ENCODE data around the gene COL9A1. TPM values are rescaled to one million over a fixed set of nuclear protein-coding genes. Genes with fewer than 3 reads are reported as not detected.
A peak's percentile ranks its signal among the peaks of the same experiment; 100 is the strongest.

The COL9A1 gene
- total RNA-seq, 1 experiment from 2014 or later = not detected

- CTCF ChIA-PET = interaction anchor here (0.7 kb wide), 1 partner anchor 38 kb away, joined by 3 read pairs; no protein-coding TSS in a partner anchor
- no peak for TF ChIP-seq CTCF (IDR thresholded peaks at IDR 0.05; ENCODE audit: insufficient read depth in 1 of 2, low read depth in 1 of 2, low read length in 1 of 2, severe bottlenecking in 1 of 2, unreplicated experiment in 1 of 2)
- Mint-ChIP-seq H3K27ac (ENCODE audit: unreplicated experiment) (no peak overlapping the region), H3K4me1 (ENCODE audit: low read depth, unreplicated experiment) (peaks cover 7% of the 10 kb centered on the region), H3K27me3 (ENCODE audit: insufficient read depth, unreplicated experiment) (peaks cover 8% of the 10 kb centered on the region), H3K36me3 (ENCODE audit: insufficient read depth, unreplicated experiment) (no peaks in the 10 kb centered on the region), H3K9me3 (ENCODE audit: unreplicated experiment) (no peaks in the 10 kb centered on the region), H3K4me3 (ENCODE audit: unreplicated experiment) (peak overlapping the region; percentile 36)
- POLR2A ChIA-PET = no interaction called here
- Histone ChIP-seq H3K36me3 (ENCODE audit: control insufficient read depth, insufficient read depth, low read length) (no peaks in the 10 kb centered on the region), H3K9me3 (no peaks in the 10 kb centered on the region; the same call in 1 of the 2 replicates), H3K4me1 (no peaks in the 10 kb centered on the region), H3K27me3 (replicated peaks; ENCODE audit: control insufficient read depth, insufficient read depth, low read length) (no peaks in the 10 kb centered on the region), H3K4me3 (ENCODE audit: low read depth, low read length) (no peak overlapping the region)
- BruUV-seq (replicated peaks) = no TSS peak
- DNase-seq = no peak
- intact Hi-C loops (cut with micrococcal nuclease; ENCODE audit: unreplicated experiment) = no loop called here
These were observed 60.9 kb downstream of the COL9A1 start for GRCh38 chr6:70241991-70242420.

GRCh38 chr6:70241031-70241430 lies 61.9 kb downstream of the COL9A1 start:
- no peaks in the 10 kb centered on the region for H3K36me3 Mint-ChIP-seq (ENCODE audit: insufficient read depth, unreplicated experiment)
- H3K4me1 Mint-ChIP-seq (ENCODE audit: low read depth, unreplicated experiment) = peaks cover 7% of the 10 kb centered on the region
- Histone ChIP-seq H3K36me3 (ENCODE audit: control insufficient read depth, insufficient read depth, low read length) (no peaks in the 10 kb centered on the region), H3K4me1 (no peaks in the 10 kb centered on the region), H3K4me3 (ENCODE audit: low read depth, low read length) (no peak overlapping the region), H3K27me3 (replicated peaks; ENCODE audit: control insufficient read depth, insufficient read depth, low read length) (no peaks in the 10 kb centered on the region), H3K9me3 (no peaks in the 10 kb centered on the region; the same call in 1 of the 2 replicates)
- no TSS peak for BruUV-seq (replicated peaks)
- ChIA-PET POLR2A (no interaction called here), CTCF (no interaction called here)
- H3K27ac Mint-ChIP-seq (ENCODE audit: unreplicated experiment) = no peak overlapping the region
- no peak for DNase-seq
- peaks cover 10% of the 10 kb centered on the region for H3K27me3 Mint-ChIP-seq (ENCODE audit: insufficient read depth, unreplicated experiment)
- H3K9me3 Mint-ChIP-seq (ENCODE audit: unreplicated experiment) = no peaks in the 10 kb centered on the region
- intact Hi-C loops (cut with micrococcal nuclease; ENCODE audit: unreplicated experiment) = no loop called here
- H3K4me3 Mint-ChIP-seq (ENCODE audit: unreplicated experiment) = no peak overlapping the region
- no peak for TF ChIP-seq CTCF (IDR thresholded peaks at IDR 0.05; ENCODE audit: insufficient read depth in 1 of 2, low read depth in 1 of 2, low read length in 1 of 2, severe bottlenecking in 1 of 2, unreplicated experiment in 1 of 2)

- BruUV-seq (replicated peaks) = no TSS peak
- Histone ChIP-seq H3K4me1 (no peaks in the 10 kb centered on the region), H3K4me3 (ENCODE audit: low read depth, low read length) (no peak overlapping the region), H3K9me3 (no peaks in the 10 kb centered on the region), H3K36me3 (ENCODE audit: control insufficient read depth, insufficient read depth, low read length) (no peaks in the 10 kb centered on the region), H3K27me3 (replicated peaks; ENCODE audit: control insufficient read depth, insufficient read depth, low read length) (no peaks in the 10 kb centered on the region; the same call in 1 of the 2 replicates)
- CTCF ChIA-PET = no interaction called here
- H3K27ac Mint-ChIP-seq (ENCODE audit: unreplicated experiment) = no peak overlapping the region
- no peaks in the 10 kb centered on the region for H3K9me3 Mint-ChIP-seq (ENCODE audit: unreplicated experiment)
- H3K4me3 Mint-ChIP-seq (ENCODE audit: unreplicated experiment) = no peak overlapping the region
- no peaks in the 10 kb centered on the region for H3K36me3 Mint-ChIP-seq (ENCODE audit: insufficient read depth, unreplicated experiment)
- DNase-seq = no peak
- H3K4me1 Mint-ChIP-seq (ENCODE audit: low read depth, unreplicated experiment) = no peaks in the 10 kb centered on the region
- H3K27me3 Mint-ChIP-seq (ENCODE audit: insufficient read depth, unreplicated experiment) = peaks cover 15% of the 10 kb centered on the region
- intact Hi-C loops (cut with micrococcal nuclease; ENCODE audit: unreplicated experiment) = no loop called here
- TF ChIP-seq CTCF (IDR thresholded peaks at IDR 0.05; ENCODE audit: insufficient read depth in 1 of 2, low read depth in 1 of 2, low read length in 1 of 2, severe bottlenecking in 1 of 2, unreplicated experiment in 1 of 2) = no peak
- POLR2A ChIA-PET = no interaction called here
These were observed 66.5 kb downstream of the COL9A1 start for GRCh38 chr6:70236343-70236742.
